Erythroblast (primary cell): ENCODE measurements around the gene SRD5A3.
"Not testable (repeated sequence)": the region's sequence is repeated elsewhere in the genome, so short reads cannot be mapped to it uniquely, and the experiment has no call there.

ENCODE experiments used
- DNase-seq, 2 experiments: peaks; one replicate each; lab custom pipeline; 2025; lab: John Stamatoyannopoulos, UW
- GATA1 ChIP-seq: IDR thresholded peaks from 2 replicates; pipeline ENCODE4 v1.6.1; 2011; ENCODE audit warnings: low read depth, mild to moderate bottlenecking, control low read depth, low read length, moderate library complexity
- POLR2A ChIP-seq: IDR thresholded peaks from 2 replicates; pipeline ENCODE4 v1.6.1; 2011; ENCODE audit warnings: mild to moderate bottlenecking, low read length

SRD5A3 gene

GRCh38 chr4:55330241-55330640 is 15.8 kb upstream of the SRD5A3 start:
- no peak for TF ChIP-seq POLR2A
- TF ChIP-seq GATA1: no peak
- no peak for DNase-seq

DNA sequence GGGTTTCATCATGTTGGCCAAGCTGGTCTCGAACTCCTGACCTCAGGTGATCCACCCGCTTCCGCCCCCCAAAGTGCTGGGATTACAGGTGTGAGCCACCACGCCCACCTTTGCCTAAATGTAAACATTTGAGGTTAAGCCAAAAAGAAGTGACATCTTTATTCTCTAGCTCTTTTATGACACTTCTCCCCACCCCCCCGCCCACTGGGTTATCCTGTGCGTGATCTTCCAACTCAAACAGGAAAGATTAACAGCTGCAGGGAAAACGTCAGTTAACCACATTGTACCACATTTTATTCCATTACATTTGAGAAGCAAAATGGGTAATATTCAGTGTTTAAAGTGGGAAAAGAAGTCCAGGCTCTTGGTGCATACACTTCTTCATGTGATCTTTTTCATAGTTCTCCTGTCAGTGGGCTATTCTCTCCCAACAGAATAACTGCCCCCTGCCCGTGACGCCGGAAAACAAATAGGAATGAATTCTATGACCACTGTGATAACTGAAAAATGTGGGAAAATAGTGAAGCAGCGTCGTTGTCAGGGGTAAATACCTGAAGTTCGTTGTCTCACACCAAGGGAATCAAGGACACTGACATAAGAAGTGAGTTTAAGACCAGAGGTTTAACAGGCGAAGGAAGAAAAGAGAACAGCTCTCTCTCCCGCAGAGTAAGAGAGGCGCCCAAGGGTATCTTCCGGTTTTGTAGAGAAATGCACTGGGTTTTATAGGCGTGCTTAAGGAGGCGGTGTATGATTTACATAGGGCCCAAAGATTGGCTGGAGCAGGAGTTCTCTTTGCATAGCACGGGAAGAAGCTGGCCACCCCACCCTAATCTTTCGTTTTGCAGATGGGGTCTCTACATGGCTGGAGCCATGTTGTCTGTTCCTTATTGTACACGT is 9.7 kb upstream of the SRD5A3 start:
- no peak for DNase-seq
- no peak for TF ChIP-seq POLR2A

GRCh38 chr4:55337944-55338343 is 8.1 kb upstream of the SRD5A3 start:
- DNase-seq: no peak
- TF ChIP-seq POLR2A (no peak), GATA1 (no peak)

DNA sequence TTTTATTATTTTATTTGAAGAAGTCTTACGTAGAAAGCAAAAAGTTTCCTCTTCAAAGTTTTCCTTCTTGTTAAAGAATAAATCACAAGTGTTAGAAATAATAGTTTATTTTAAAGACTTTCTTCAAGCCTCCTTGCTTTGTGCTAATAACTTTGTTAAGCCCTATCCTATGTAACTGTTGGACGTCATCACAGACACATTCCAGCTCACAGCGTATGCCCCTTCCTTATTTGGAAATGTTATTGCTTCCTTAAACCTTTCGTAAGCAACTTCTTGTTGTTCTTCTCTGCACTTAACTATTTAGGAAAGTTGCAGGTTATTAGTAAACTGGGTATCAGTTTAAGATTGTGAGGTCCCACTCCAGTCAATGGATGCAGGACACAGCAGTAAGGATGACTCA is 7.6 kb upstream of the SRD5A3 start:
- TF ChIP-seq POLR2A: no peak
- no peak for TF ChIP-seq GATA1
- no peak for DNase-seq

DNA sequence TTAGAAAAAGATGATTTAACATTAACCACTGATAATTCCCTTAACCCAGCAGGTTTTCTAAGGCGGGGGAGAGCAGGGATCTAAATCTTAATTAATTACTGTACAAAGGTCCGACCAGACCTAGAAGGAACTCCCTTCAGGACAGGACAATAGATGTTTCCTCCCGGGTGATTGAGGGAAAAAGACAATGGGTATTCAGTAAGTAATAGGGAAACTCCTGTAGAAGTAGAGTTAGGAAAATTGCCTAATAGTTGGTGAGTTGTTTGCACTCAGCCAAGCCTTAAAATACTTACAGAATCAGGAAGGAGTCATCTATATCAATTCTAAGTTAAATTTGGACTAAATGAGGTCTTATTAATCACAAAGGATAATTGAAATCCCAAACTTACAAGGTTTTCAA is 5.8 kb upstream of the SRD5A3 start:
- TF ChIP-seq GATA1: no peak
- TF ChIP-seq POLR2A: no peak

DNA sequence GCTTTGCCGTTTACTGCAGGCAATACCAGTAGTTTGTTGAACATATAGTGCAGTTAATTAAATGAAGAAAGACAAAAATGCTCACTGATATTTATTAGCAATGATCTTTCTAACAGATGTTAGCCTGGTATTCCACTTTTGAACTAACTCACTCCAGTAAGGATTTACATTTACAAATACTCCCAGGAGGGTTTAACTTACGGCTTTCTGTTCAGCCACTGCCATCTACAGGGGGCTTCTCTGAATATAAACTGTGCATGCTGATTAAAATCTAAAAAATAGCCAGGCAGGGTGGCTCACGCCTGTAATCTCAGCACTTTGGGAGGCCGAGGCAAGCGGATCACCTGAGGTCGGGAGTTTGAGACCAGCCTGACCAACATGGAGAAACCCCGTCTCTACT is 2.2 kb upstream of the SRD5A3 start:
- TF ChIP-seq GATA1 (no peak), POLR2A (no peak)
- no peak for DNase-seq

More for the DNA sequence above, 5.8 kb upstream of the SRD5A3 start:
- no peak for DNase-seq

GRCh38 chr4:55345054-55345453 is 988 bp upstream of the SRD5A3 start:
- TF ChIP-seq POLR2A (no peak), GATA1 (no peak)
- DNase-seq: no peak

DNA sequence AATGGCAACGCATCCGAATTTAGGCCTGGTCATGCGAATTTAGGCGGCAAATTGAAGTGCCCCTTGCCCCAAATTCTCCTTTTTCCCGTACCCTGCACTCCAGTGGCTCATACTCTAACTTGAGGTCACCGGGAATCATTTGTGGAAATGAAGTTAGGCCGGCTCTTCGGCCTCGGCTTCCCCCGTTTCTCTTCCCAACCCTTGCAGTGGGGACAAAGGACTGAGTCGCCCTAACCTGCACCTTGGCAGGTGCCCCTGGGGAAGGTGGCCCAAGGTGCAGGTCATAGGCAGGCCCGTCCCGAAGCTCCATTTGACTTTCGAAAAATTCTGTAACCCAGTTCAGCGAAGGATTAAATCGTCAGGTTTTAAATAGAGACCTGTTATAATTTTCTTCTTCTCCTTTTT is 811 bp downstream of the SRD5A3 start:
- DNase-seq: no peak
- TF ChIP-seq POLR2A (no peak), GATA1 (no peak)

- DNase-seq: peak; percentile 62 to 71
- TF ChIP-seq GATA1: no peak
- no peak for TF ChIP-seq POLR2A
Observed at GRCh38 chr4:55347610-55348228, 1.7 kb downstream of the SRD5A3 start.

- no peak for TF ChIP-seq GATA1
- no peak for TF ChIP-seq POLR2A
- peak; percentile 10 to 23 for DNase-seq
Observed at GRCh38 chr4:55348466-55348865, 2.4 kb downstream of the SRD5A3 start.

GRCh38 chr4:55350870-55351269 is 4.8 kb downstream of the SRD5A3 start:
- not testable (repeated sequence) for DNase-seq

- TF ChIP-seq GATA1 (no peak), POLR2A (no peak)
Observed at GRCh38 chr4:55351824-55352223, 5.8 kb downstream of the SRD5A3 start.

DNA sequence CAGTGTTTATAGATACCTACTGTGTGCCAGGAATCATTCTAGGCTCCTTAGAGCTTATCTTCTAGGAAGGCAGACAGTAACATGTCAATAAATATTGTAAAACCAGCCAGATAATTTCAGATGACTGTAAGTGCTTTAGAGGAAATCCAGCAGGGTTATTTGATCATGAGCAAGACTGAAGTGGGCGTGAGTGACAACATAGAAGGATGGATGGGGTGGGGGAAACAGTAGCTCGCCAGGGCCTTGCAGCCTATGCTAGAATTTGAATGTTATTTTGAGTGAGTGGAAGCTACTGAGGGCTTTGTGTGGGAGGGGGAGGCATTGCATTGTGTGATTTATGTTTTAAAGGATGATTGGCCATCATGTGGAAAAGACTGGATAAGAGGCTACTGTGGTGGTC is 6.7 kb downstream of the SRD5A3 start:
- TF ChIP-seq POLR2A (no peak), GATA1 (no peak)
- DNase-seq: no peak

More at GRCh38 chr4:55351824-55352223, 5.8 kb downstream of the SRD5A3 start:
- DNase-seq: no peak

DNA sequence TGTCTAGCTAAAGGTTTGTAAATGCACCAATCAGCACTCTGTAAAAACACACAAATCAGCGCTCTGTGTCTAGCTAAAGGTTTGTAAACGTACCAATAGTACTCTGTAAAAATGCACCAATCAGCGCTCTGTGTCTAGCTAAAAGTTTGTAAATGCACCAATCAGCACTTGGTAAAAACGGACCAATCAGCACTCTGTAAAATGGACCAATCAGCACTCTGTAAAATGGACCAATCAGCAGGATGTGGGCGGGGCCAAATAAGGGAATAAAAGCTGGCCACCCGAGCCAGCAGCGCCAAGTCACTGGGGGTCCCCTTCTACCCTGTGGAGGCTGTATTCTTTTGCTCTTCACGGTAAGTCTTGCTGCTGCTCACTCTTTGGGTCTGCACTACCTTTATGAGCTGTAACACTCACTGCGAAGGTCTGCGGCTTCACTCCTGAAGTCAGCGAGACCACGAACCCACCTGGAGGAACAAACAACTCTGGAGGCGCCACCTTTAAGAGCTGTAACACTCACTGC is 7.2 kb downstream of the SRD5A3 start:
- peak; percentile 12 to 18 for DNase-seq

GRCh38 chr4:55354648-55355047 is 8.6 kb downstream of the SRD5A3 start:
- DNase-seq: no peak
- TF ChIP-seq GATA1 (no peak), POLR2A (no peak)

DNA sequence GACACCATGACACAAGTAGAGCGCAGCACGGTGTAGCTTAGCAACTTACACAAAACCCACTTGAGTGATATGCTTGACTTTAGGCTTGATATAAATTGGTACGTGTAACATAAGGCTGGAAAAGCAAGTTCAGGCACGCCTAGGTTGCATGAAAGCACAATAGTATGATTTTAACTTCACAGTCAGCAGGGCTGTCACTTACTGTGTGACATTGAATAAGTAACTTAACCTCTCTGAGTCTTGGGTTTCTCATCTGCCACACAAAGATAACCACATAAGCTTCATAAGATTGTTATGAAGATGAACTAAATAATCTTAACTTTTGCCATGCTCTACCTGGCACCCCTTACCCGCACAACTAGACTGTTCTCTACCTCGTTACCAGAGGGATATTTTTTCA is 9.5 kb downstream of the SRD5A3 start:
- no peak for DNase-seq

More for the DNA sequence above, 9.5 kb downstream of the SRD5A3 start:
- no peak for TF ChIP-seq POLR2A
- TF ChIP-seq GATA1: no peak
